Neural cell (in vitro differentiated cells): Measurements from ENCODE around the gene LRRC27. TPM values are rescaled to one million over a fixed set of nuclear protein-coding genes. Genes with fewer than 3 reads are reported as not detected.

Source experiments
- H2AFZ ChIP-seq: fragments of 200-600, 300-800 bp; sonication (generic), shearing (Covaris generic); 2 replicates; pipeline ENCODE4 v1.6.0; 2014; ENCODE audit warnings: low read depth, mild to moderate bottlenecking, antibody characterized with exemption, low read length, moderate library complexity
- H3F3A ChIP-seq: fragments of 200-600 bp; shearing (Covaris generic); 2 replicates; pipeline ENCODE4 v1.6.1; 2016; ENCODE audit warnings: mild to moderate bottlenecking, moderate library complexity, mixed read lengths, antibody characterized with exemption, low read length; ENCODE audit not compliant: insufficient read depth, poor library complexity, severe bottlenecking
- H3K27ac ChIP-seq: fragments of 200-600, 300-800 bp; sonication (generic), shearing (Covaris generic); 2 replicates; pipeline ENCODE4 v1.5.1; 2014; ENCODE audit warnings: mild to moderate bottlenecking, low read length, moderate library complexity
- H3K27me3 ChIP-seq: fragments of 300-800, 200-600 bp; sonication (generic), shearing (Covaris generic); 2 replicates; pipeline ENCODE4 v1.6.0; 2014; ENCODE audit warnings: mild to moderate bottlenecking, low read depth, low read length, moderate library complexity; ENCODE audit not compliant: insufficient read depth
- H3K36me3 ChIP-seq: fragments of 300-800, 200-600 bp; sonication (generic), shearing (Covaris generic); 2 replicates; pipeline ENCODE4 v1.5.1; 2014; ENCODE audit warnings: mild to moderate bottlenecking, antibody characterized with exemption, low read length, moderate library complexity; ENCODE audit not compliant: insufficient read depth
- H3K4me2 ChIP-seq: fragments of 300-800, 200-600 bp; sonication (generic), shearing (Covaris generic); 2 replicates; pipeline ENCODE4 v1.6.0; 2014; ENCODE audit warnings: mild to moderate bottlenecking, low read length
- H3K4me3 ChIP-seq: fragments of 300-800, 200-600 bp; sonication (generic), shearing (Covaris generic); 2 replicates; pipeline ENCODE4 v1.5.1; 2014; ENCODE audit warnings: mild to moderate bottlenecking, low read length, moderate library complexity
- H3K79me2 ChIP-seq: fragments of 200-600 bp; shearing (Covaris generic); replicated peaks from 2 replicates; pipeline ENCODE4 v1.6.0; 2014; ENCODE audit warnings: mild to moderate bottlenecking, low read length, moderate library complexity; ENCODE audit not compliant: insufficient read depth
- H3K9ac ChIP-seq: fragments of 300-800, 200-600 bp; sonication (generic), shearing (Covaris generic); 2 replicates; pipeline ENCODE4 v1.6.1; 2016; ENCODE audit warnings: mild to moderate bottlenecking, low read length, mixed read lengths
- H3K9me2 ChIP-seq: fragments of 200-600 bp; shearing (Covaris generic); 2 replicates; pipeline ENCODE4 v1.6.1; 2016; ENCODE audit warnings: mild to moderate bottlenecking, low read length, mixed read lengths; ENCODE audit not compliant: insufficient read depth
- H3K9me3 ChIP-seq: fragments of 200-600, 300-800 bp; sonication (generic), shearing (Covaris generic); 2 replicates; pipeline ENCODE4 v1.6.1; 2016; ENCODE audit warnings: mild to moderate bottlenecking, mixed run types, low read length, moderate library complexity, mixed read lengths
- H4K20me1 ChIP-seq: fragments of 200-600 bp; shearing (Covaris generic); 2 replicates; pipeline ENCODE4 v1.6.1; 2016; ENCODE audit warnings: mild to moderate bottlenecking, mixed run types; ENCODE audit not compliant: insufficient read depth
- CTCF ChIP-seq: fragments of 450-650 bp; IDR thresholded peaks from 2 replicates; pipeline ENCODE4 v1.5.1; 2014; ENCODE audit warnings: antibody characterized with exemption, mild to moderate bottlenecking, moderate library complexity; ENCODE audit not compliant: poor library complexity, severe bottlenecking
- EP300 ChIP-seq: fragments of 450-650 bp; conservative IDR thresholded peaks from 2 replicates; pipeline ENCODE4 v1.6.1; 2014; ENCODE audit warnings: antibody characterized with exemption, mild to moderate bottlenecking, moderate library complexity; ENCODE audit not compliant: poor library complexity, severe bottlenecking
- EZH2 ChIP-seq: fragments of 200-600, 300-800 bp; shearing (Covaris generic), sonication (generic); IDR thresholded peaks from 2 replicates; pipeline ENCODE4 v1.6.1; 2014; ENCODE audit warnings: antibody characterized with exemption, low read length, borderline replicate concordance, mild to moderate bottlenecking; ENCODE audit not compliant: insufficient read depth, poor library complexity, severe bottlenecking
- MXI1 ChIP-seq: fragments of 450-650 bp; conservative IDR thresholded peaks from 2 replicates; pipeline ENCODE4 v1.6.1; 2014; ENCODE audit warnings: antibody characterized with exemption, mild to moderate bottlenecking; ENCODE audit not compliant: poor library complexity, severe bottlenecking
- POLR2AphosphoS5 ChIP-seq: IDR thresholded peaks from 2 replicates; pipeline ENCODE4 v1.6.1; 2012
- RAD21 ChIP-seq: fragments of 450-650 bp; conservative IDR thresholded peaks from 2 replicates; pipeline ENCODE4 v1.6.1; 2014; ENCODE audit warnings: antibody characterized with exemption, mild to moderate bottlenecking, moderate library complexity
- REST ChIP-seq: IDR thresholded peaks from 2 replicates; pipeline ENCODE4 v1.6.1; 2012; ENCODE audit warnings: borderline replicate concordance
- SMC3 ChIP-seq: fragments of 450-650 bp; conservative IDR thresholded peaks from 2 replicates; pipeline ENCODE4 v1.6.1; 2014; ENCODE audit warnings: antibody characterized with exemption, mild to moderate bottlenecking, moderate library complexity; ENCODE audit not compliant: poor library complexity
- TAF1 ChIP-seq: IDR thresholded peaks from 2 replicates; pipeline ENCODE4 v1.6.1; 2012; ENCODE audit warnings: low read depth
- polyA plus RNA-seq: library from polyadenylated mRNA; depleted of rRNA; stranded (reverse); fragments of >200 nt; gene quantifications from 2 replicates; pipeline ENCODE4 v1.2.3, GENCODE V29; 2014

Gene LRRC27
- polyA plus RNA-seq, 1 donor from 2014 or later: 26.7 TPM

GRCh38 chr10:132370426-132371340 is 38.7 kb downstream of the LRRC27 start:
- Histone ChIP-seq H3K9me2 (no peaks in the 10 kb centered on the region), H3K27me3 (no peaks in the 10 kb centered on the region), H3K79me2 (no peaks in the 10 kb centered on the region), H2AFZ (no peak overlapping the region), H3K36me3 (no peaks in the 10 kb centered on the region), H3F3A (no peaks in the 10 kb centered on the region), H4K20me1 (no peaks in the 10 kb centered on the region), H3K9me3 (no peaks in the 10 kb centered on the region), H3K9ac (no peak overlapping the region), H3K4me2 (no peak overlapping the region), H3K27ac (no peak overlapping the region), H3K4me3 (no peak overlapping the region)
- TF ChIP-seq EP300 (no peak), EZH2 (no peak), TAF1 (no peak), RAD21 (no peak), POLR2AphosphoS5 (no peak)

GRCh38 chr10:132371641-132372081 is 39.7 kb downstream of the LRRC27 start:
- no peaks in the 10 kb centered on the region for H3F3A ChIP-seq
- H3K79me2 ChIP-seq: no peaks in the 10 kb centered on the region
- no peak overlapping the region for H3K27ac ChIP-seq
- H3K4me2 ChIP-seq: no peak overlapping the region
- H3K27me3 ChIP-seq: no peaks in the 10 kb centered on the region
- TF ChIP-seq POLR2AphosphoS5 (no peak), SMC3 (no peak), CTCF (no peak), MXI1 (no peak), TAF1 (no peak), EP300 (no peak)
- no peaks in the 10 kb centered on the region for H3K9me2 ChIP-seq
- no peak overlapping the region for H3K4me3 ChIP-seq
- H3K9me3 ChIP-seq: no peaks in the 10 kb centered on the region
- no peaks in the 10 kb centered on the region for H3K36me3 ChIP-seq
- no peak overlapping the region for H3K9ac ChIP-seq
- H4K20me1 ChIP-seq: no peaks in the 10 kb centered on the region
- H2AFZ ChIP-seq: no peak overlapping the region

GRCh38 chr10:132372516-132373095 is 40.6 kb downstream of the LRRC27 start:
- H3K27me3 ChIP-seq: no peaks in the 10 kb centered on the region

More at GRCh38 chr10:132372516-132373095, 40.6 kb downstream of the LRRC27 start:
- H3K79me2 ChIP-seq: no peaks in the 10 kb centered on the region
- no peak overlapping the region for H3K27ac ChIP-seq
- H3K9ac ChIP-seq: no peak overlapping the region
- no peaks in the 10 kb centered on the region for H4K20me1 ChIP-seq
- H3F3A ChIP-seq: no peaks in the 10 kb centered on the region
- H3K36me3 ChIP-seq: no peaks in the 10 kb centered on the region
- no peaks in the 10 kb centered on the region for H3K9me2 ChIP-seq
- no peak overlapping the region for H2AFZ ChIP-seq
- H3K9me3 ChIP-seq: no peaks in the 10 kb centered on the region
- no peak overlapping the region for H3K4me3 ChIP-seq
- H3K4me2 ChIP-seq: no peak overlapping the region
- no peak for TF ChIP-seq SMC3
- no peak for TF ChIP-seq REST
- TF ChIP-seq CTCF: no peak
- TF ChIP-seq EP300: no peak
- no peak for TF ChIP-seq EZH2
- no peak for TF ChIP-seq MXI1
- TF ChIP-seq POLR2AphosphoS5: no peak
- TF ChIP-seq TAF1: no peak
- no peak for TF ChIP-seq RAD21
